Epithelial cell of esophagus (primary cell): Measurements from ENCODE around the gene ZBTB42.

Experiments
- DNase-seq: peaks from one replicate; pipeline ENCODE4 v3.0.0; 2010; ENCODE audit warnings: low read depth
- H3K4me3 ChIP-seq: 2 replicates; pipeline ENCODE4 v1.5.1; 2011; ENCODE audit warnings: mild to moderate bottlenecking, low read length, control low read depth
- TF ChIP-seq, protein P1 (sequence below): IDR thresholded peaks from 2 replicates; pipeline ENCODE4 v1.5.1; 2011; ENCODE audit warnings: low read depth, mild to moderate bottlenecking, low read length, control low read depth, inconsistent platforms; ENCODE audit not compliant: insufficient read depth; ENCODE audit errors: missing control alignments

Gene ZBTB42

GRCh38 chr14:104800771-104801519 is at the start of gene ZBTB42:
TSS of gene ZBTB42 (plus strand) at chr14:104801101. CDS start at chr14:104801198, 97 bp downstream.
- TF ChIP-seq, protein P1, sequence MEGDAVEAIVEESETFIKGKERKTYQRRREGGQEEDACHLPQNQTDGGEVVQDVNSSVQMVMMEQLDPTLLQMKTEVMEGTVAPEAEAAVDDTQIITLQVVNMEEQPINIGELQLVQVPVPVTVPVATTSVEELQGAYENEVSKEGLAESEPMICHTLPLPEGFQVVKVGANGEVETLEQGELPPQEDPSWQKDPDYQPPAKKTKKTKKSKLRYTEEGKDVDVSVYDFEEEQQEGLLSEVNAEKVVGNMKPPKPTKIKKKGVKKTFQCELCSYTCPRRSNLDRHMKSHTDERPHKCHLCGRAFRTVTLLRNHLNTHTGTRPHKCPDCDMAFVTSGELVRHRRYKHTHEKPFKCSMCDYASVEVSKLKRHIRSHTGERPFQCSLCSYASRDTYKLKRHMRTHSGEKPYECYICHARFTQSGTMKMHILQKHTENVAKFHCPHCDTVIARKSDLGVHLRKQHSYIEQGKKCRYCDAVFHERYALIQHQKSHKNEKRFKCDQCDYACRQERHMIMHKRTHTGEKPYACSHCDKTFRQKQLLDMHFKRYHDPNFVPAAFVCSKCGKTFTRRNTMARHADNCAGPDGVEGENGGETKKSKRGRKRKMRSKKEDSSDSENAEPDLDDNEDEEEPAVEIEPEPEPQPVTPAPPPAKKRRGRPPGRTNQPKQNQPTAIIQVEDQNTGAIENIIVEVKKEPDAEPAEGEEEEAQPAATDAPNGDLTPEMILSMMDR = no peak
- H3K4me3 ChIP-seq = peak within 1 kb of the TSS; percentile 57
- peak; percentile 88 for DNase-seq

- no peak for DNase-seq
- H3K4me3 ChIP-seq = peak overlapping the region; percentile 83
- TF ChIP-seq, protein P1 = no peak
Measured at GRCh38 chr14:104751539-104752422, 49.1 kb upstream of the ZBTB42 start.

DNA sequence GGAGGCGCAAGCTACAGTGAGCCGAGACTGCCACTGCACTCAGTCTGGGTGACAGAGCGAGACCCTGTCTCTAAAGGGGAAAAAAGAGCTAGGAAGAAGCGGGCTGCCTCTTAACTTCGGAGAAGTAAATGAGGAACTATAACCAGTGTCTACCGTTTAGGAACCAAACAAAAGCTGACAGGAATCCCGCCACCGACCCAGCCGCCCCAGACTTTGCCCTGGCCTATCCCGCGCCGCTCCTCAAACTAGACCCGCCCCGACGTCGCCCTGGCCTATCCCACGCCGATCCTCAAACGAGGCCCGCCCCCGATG is 48.5 kb upstream of the ZBTB42 start:
- H3K4me3 ChIP-seq = peak overlapping the region; percentile 83
- DNase-seq = no peak
- TF ChIP-seq, protein P1 = no peak

- peak; percentile 100 for DNase-seq
- TF ChIP-seq, protein P1 = no peak
- H3K4me3 ChIP-seq = peak within 1 kb of the TSS; percentile 83
Measured at GRCh38 chr14:104752735-104753527, 48.0 kb upstream of the ZBTB42 start, which contains the start of gene SIVA1. TSS of gene SIVA1 (plus strand) at chr14:104753147. CDS start at chr14:104753202, 55 bp downstream.

GRCh38 chr14:104753528-104754212 is 47.2 kb upstream of the ZBTB42 start:
- peak; percentile 45 for DNase-seq
- TF ChIP-seq, protein P1 = no peak
- H3K4me3 ChIP-seq = peak overlapping the region; percentile 83

GRCh38 chr14:104754213-104754851 is 46.6 kb upstream of the ZBTB42 start:
- H3K4me3 ChIP-seq = peak overlapping the region; percentile 83

More at GRCh38 chr14:104754213-104754851, 46.6 kb upstream of the ZBTB42 start:
- TF ChIP-seq, protein P1 = no peak
- no peak for DNase-seq
